ENCODE data around the gene MED14. TPM values are rescaled to one million over a fixed set of nuclear protein-coding genes. Genes with fewer than 3 reads are reported as not detected.

Gene MED14
- total RNA-seq, 4 donors from 2014 or later: 19.4 to 33.1 (median 24.3) TPM

DNA sequence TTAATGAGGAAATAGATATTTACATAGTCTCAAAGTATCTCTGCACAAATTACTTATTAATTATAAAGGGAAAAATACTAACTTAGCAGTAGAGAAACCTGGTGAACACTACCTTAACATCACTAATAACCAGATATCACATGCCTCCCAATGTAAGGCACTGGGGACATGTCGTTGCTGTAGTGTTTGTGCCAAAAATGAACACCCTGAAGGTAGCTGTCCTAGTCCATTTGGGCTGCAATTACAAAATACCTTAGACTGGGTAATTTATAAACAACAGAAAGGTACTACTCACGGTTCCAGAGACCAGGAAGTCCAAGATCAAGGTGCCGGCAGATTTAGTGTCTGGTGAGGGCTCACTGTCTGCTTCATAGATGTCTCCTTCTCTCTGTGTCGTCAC lies 122.8 kb downstream of the MED14 start:
- H3K4me3 ChIP-seq: no peak overlapping the region
- no peak for TF ChIP-seq POLR2A (IDR thresholded peaks at IDR 0.05)
- TF ChIP-seq, protein P1, sequence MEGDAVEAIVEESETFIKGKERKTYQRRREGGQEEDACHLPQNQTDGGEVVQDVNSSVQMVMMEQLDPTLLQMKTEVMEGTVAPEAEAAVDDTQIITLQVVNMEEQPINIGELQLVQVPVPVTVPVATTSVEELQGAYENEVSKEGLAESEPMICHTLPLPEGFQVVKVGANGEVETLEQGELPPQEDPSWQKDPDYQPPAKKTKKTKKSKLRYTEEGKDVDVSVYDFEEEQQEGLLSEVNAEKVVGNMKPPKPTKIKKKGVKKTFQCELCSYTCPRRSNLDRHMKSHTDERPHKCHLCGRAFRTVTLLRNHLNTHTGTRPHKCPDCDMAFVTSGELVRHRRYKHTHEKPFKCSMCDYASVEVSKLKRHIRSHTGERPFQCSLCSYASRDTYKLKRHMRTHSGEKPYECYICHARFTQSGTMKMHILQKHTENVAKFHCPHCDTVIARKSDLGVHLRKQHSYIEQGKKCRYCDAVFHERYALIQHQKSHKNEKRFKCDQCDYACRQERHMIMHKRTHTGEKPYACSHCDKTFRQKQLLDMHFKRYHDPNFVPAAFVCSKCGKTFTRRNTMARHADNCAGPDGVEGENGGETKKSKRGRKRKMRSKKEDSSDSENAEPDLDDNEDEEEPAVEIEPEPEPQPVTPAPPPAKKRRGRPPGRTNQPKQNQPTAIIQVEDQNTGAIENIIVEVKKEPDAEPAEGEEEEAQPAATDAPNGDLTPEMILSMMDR (IDR thresholded peaks at IDR 0.05): no peak
- no peak for TF ChIP-seq POLR2AphosphoS5 (IDR thresholded peaks at IDR 0.05)
- no peak for TF ChIP-seq EP300 (IDR thresholded peaks at IDR 0.05)
- no peak overlapping the region for H3K27ac ChIP-seq
- no peaks in the 10 kb centered on the region for H3K9me3 ChIP-seq
- H3K36me3 ChIP-seq: no peaks in the 10 kb centered on the region
- no peaks in the 10 kb centered on the region for H3K4me1 ChIP-seq
- no peak for ATAC-seq
- 63 to 100% methylated on average over 1 to 4 of the region's 4 CpGs for WGBS, 2 donors (ENCODE audit: low coverage in 1 of 2)
- H3K27me3 ChIP-seq: no peaks in the 10 kb centered on the region

DNA sequence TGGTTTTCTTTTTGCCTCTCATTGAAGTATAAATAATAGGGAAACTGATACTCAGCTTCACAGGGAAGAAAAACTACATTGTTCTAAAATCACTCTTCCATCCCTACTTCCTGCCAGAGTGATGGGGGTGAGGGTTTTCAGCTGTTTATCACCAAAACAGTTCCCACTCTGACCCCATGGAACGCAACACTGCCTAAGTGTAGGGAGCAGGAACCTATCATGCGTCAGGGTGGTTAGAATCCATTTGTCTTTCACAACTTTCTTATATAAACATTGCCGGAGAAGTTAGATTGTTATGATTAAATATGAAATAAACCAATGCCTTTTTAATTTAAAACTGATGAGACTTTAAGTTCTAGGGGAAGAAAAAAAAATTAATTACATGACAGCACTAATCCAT lies 128.0 kb downstream of the MED14 start:
- TF ChIP-seq POLR2A (IDR thresholded peaks at IDR 0.05): no peak
- no peak for TF ChIP-seq EP300 (IDR thresholded peaks at IDR 0.05)
- TF ChIP-seq, protein P1 (IDR thresholded peaks at IDR 0.05): no peak
- no peak for TF ChIP-seq POLR2AphosphoS5 (IDR thresholded peaks at IDR 0.05)
- Histone ChIP-seq H3K27ac (no peak overlapping the region), H3K36me3 (peaks cover 0 to 20% of the 10 kb centered on the region in 2 donors), H3K27me3 (no peaks in the 10 kb centered on the region), H3K4me3 (no peak overlapping the region), H3K4me1 (no peaks in the 10 kb centered on the region), H3K9me3 (no peaks in the 10 kb centered on the region)
- ATAC-seq: no peak
- WGBS, 2 donors (ENCODE audit: low coverage in 1 of 2): 43 to 51% methylated on average over 3 of the region's 3 CpGs

DNA sequence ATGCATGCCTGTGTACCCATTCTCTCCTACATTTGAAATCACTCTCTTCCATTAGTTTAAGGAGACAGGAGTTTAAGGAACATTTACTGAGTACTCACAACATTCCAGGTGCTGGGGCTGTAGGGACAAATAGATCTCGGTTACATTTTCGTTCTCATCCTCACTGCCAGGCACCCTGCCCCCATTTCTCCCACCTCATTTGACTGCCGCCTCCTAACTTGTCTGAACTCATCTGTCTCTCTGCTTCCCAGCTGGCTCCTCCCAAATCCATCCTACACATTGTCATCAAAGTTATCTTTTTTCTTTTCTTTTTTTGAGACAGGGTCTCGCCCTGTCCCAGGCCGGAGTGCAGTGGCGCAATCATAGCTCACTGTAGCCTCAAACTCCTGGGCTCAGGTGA lies 131.9 kb downstream of the MED14 start:
- 85 to 93% methylated on average over 3 of the region's 6 CpGs for WGBS, 2 donors (ENCODE audit: low coverage in 1 of 2)
- ATAC-seq: no peak
- H3K9me3 ChIP-seq: no peaks in the 10 kb centered on the region
- TF ChIP-seq POLR2AphosphoS5 (IDR thresholded peaks at IDR 0.05) (no peak), EP300 (IDR thresholded peaks at IDR 0.05) (no peak), POLR2A (IDR thresholded peaks at IDR 0.05) (no peak)
- TF ChIP-seq, protein P1 (IDR thresholded peaks at IDR 0.05): no peak
- no peaks in the 10 kb centered on the region for H3K4me1 ChIP-seq
- H3K36me3 ChIP-seq: peaks cover 0 to 54% of the 10 kb centered on the region in 2 donors
- H3K27ac ChIP-seq: no peak overlapping the region
- H3K27me3 ChIP-seq: no peaks in the 10 kb centered on the region
- no peak overlapping the region for H3K4me3 ChIP-seq

Other genes with a start within 250 kb of the MED14 start
- gene ATP6AP2, start 154.6 kb downstream of the MED14 start, total RNA-seq: 100 to 1,000 TPM; 106 to 141 (median 115) TPM
- gene MPC1L, start 112.1 kb downstream of the MED14 start, total RNA-seq: not detected
- gene CXorf38, start 88.0 kb downstream of the MED14 start, total RNA-seq: 10 to 100 TPM in 3 of 4 donors, 1 to 10 TPM in 1; 8.6 to 15.3 (median 13.3) TPM

All from gastroesophageal sphincter (tissue), 4 donors.